ENCODE results near the gene SNRPD3. TPM values are rescaled to one million over a fixed set of nuclear protein-coding genes. Genes with fewer than 3 reads are reported as not detected.
"Not testable (repeated sequence)": the region's sequence is repeated elsewhere in the genome, so short reads cannot be mapped to it uniquely, and the experiment has no call there.

Gene SNRPD3
- total RNA-seq, 2 experiments from 2014 or later = 158 to 166 TPM

DNA sequence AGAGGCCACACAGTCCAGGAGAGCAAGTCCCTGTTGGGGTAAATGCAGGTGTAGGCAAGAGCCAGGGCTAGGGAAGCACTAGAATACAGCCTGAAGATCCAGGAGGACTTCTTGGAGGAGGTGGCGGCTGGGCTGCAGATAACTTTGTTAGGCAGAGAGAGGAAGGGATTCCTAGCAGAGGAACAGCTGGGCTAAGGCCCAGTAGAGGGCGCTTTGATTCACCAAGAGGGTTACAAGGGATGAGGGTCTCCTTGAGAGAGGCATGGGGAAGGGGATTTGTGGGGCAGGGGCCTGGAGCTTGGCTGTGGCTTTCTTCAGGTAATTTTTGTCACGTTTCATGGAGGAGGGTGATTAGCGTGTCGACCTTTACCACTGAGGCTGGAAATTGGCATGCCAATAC lies 65.4 kb downstream of the SNRPD3 start:
- H3K27me3 Mint-ChIP-seq (ENCODE audit: low read depth); CTCF ChIA-PET; H3K36me3 Mint-ChIP-seq (ENCODE audit: low read depth); intact Hi-C loops (cut with micrococcal nuclease); DNase-seq; H3K27ac Mint-ChIP-seq; H3K4me3 Mint-ChIP-seq; H3K9me3 Mint-ChIP-seq; H3K4me1 Mint-ChIP-seq (ENCODE audit: low read depth): not testable (repeated sequence)

DNA sequence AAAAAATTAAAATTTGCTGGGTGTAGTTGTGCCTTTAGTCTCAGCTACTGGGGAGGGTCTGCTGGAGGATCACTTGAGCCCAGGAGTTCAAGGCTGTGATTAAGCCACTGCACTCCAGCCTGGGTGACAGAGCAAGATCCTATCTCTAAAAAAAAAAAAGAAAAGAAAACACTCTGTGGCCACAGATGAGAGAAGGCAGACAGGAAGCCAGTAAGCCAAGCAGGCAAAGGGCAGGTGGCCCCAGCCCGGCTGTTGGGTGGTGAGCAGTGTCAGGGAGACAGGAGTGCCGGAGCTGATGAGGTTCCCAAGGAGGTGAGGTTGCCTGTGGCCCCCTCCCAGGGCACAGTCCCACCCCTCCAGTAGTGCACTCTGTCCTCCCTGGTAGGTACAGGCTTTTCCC lies 66.8 kb downstream of the SNRPD3 start:
- intact Hi-C loops (cut with micrococcal nuclease); H3K27me3 Mint-ChIP-seq (ENCODE audit: low read depth); H3K9me3 Mint-ChIP-seq; H3K27ac Mint-ChIP-seq; H3K4me3 Mint-ChIP-seq; CTCF ChIA-PET; DNase-seq; H3K4me1 Mint-ChIP-seq (ENCODE audit: low read depth); H3K36me3 Mint-ChIP-seq (ENCODE audit: low read depth): not testable (repeated sequence)

Other genes with a start within 250 kb of the SNRPD3 start
- gene ADORA2A, start 128.4 kb upstream of the SNRPD3 start, total RNA-seq = 10 to 100 TPM; 37.6 to 38.0 TPM
- gene UPB1, start 60.7 kb upstream of the SNRPD3 start, total RNA-seq = under 1 TPM in 1 of 2 experiments, not detected in 1; 0.10 TPM
- 10 to 100 TPM; 95.8 to 96.0 TPM for gene GUCD1, start 861 bp upstream of the SNRPD3 start, total RNA-seq
- gene LRRC75B, start 37.1 kb downstream of the SNRPD3 start, total RNA-seq = under 1 TPM in 1 of 2 experiments, not detected in 1; 0.25 TPM
- gene GGT1, start 47.2 kb downstream of the SNRPD3 start, total RNA-seq = 10 to 100 TPM; 15.5 to 16.1 TPM
- gene PIWIL3, start 218.7 kb downstream of the SNRPD3 start, total RNA-seq = not detected